ENCODE data around the gene ANKRD18A. TPM values are rescaled to one million over a fixed set of nuclear protein-coding genes. Genes with fewer than 3 reads are reported as not detected.

Gene ANKRD18A
- total RNA-seq, 1 experiment from 2014 or later: 14.4 TPM

GRCh38 chr9:38638881-38639576 is 18.6 kb upstream of the ANKRD18A start:
- Histone ChIP-seq H3K27ac (ENCODE audit: insufficient read length, low read depth, low read length) (no peak overlapping the region), H3K9me3 (ENCODE audit: control insufficient read depth, low read depth, low read length) (no peaks in the 10 kb centered on the region), H2BK12ac (ENCODE audit: insufficient read length, low read depth, low read length) (no peak overlapping the region), H3K56ac (ENCODE audit: insufficient read length, low read depth, low read length) (no peak overlapping the region), H3K4me1 (ENCODE audit: insufficient read depth, low read length) (no peaks in the 10 kb centered on the region; the same call in 1 of the 2 replicates), H2BK120ac (ENCODE audit: low read depth, low read length, poor library complexity, severe bottlenecking) (no peak overlapping the region), H3K4ac (ENCODE audit: low read depth, low read length) (no peak overlapping the region), H3K9ac (ENCODE audit: extremely low read depth, insufficient read length, low read length) (no peak overlapping the region), H3K23ac (ENCODE audit: insufficient read length, low read depth, low read length) (no peak overlapping the region), H2BK5ac (ENCODE audit: insufficient read length, low read length) (no peak overlapping the region), H3K23me2 (ENCODE audit: insufficient read length, low read depth, low read length, poor library complexity, severe bottlenecking) (no peaks in the 10 kb centered on the region), H2BK20ac (ENCODE audit: low read depth, low read length, poor library complexity, severe bottlenecking) (no peak overlapping the region), H4K20me1 (ENCODE audit: control insufficient read depth, insufficient read depth, insufficient read length) (no peaks in the 10 kb centered on the region), H4K91ac (ENCODE audit: insufficient read length, low read depth, low read length) (no peak overlapping the region), H3K27me3 (ENCODE audit: insufficient read depth, low read length) (no peaks in the 10 kb centered on the region), H3T11ph (ENCODE audit: low read length) (no peak overlapping the region), H3K14ac (ENCODE audit: insufficient read depth, low read length) (no peak overlapping the region), H4K8ac (replicated peaks; ENCODE audit: insufficient read length, low read depth, low read length) (no peak overlapping the region), H2AK5ac (ENCODE audit: insufficient read length, low read length) (no peak overlapping the region), H2BK15ac (ENCODE audit: low read depth, low read length) (no peak overlapping the region), H3K4me2 (ENCODE audit: insufficient read depth, insufficient read length, low read length) (no peak overlapping the region), H3K79me2 (ENCODE audit: insufficient read depth, low read length) (no peaks in the 10 kb centered on the region), H4K5ac (ENCODE audit: insufficient read length, low read depth, low read length) (no peak overlapping the region), H3K18ac (ENCODE audit: insufficient read length, low read depth, low read length) (no peak overlapping the region), H2AFZ (ENCODE audit: low read length) (no peak overlapping the region), H3K79me1 (ENCODE audit: insufficient read depth, low read depth, low read length, poor library complexity, severe bottlenecking) (no peaks in the 10 kb centered on the region)
- no peaks in the 10 kb centered on the region for H3K9me3 Mint-ChIP-seq
- H3K27me3 Mint-ChIP-seq (ENCODE audit: low read depth): no peaks in the 10 kb centered on the region
- H3K27ac Mint-ChIP-seq: no peak overlapping the region
- H3K4me1 Mint-ChIP-seq: peaks cover 15 to 19% of the 10 kb centered on the region in 2 experiments
- no peak for TF ChIP-seq CTCF (conservative IDR thresholded peaks at IDR 0.05)
- DNase-seq: no peak
- no peak overlapping the region for H3K4me3 Mint-ChIP-seq
- H3K36me3 Mint-ChIP-seq (ENCODE audit: insufficient read depth in 1 of 3, low read depth in 3 of 3): no peaks in the 10 kb centered on the region; a peak in 1 of 7 replicates
- no CpG with 5 or more reads among the region's 6 CpGs for WGBS (ENCODE audit: extremely low coverage, insufficient read length, low lambda C conversion rate)

Data from H9 (cell line).